Astrocyte of the cerebellum (primary cell): ENCODE results near the gene OLFM2.
"Not testable (repeated sequence)": the region's sequence is repeated elsewhere in the genome, so short reads cannot be mapped to it uniquely, and the experiment has no call there.

Source experiments
- DNase-seq: peaks from one replicate; pipeline ENCODE4 v3.0.0-alpha.2; 2011; ENCODE audit warnings: low read depth
- H3K4me3 ChIP-seq: 2 replicates; pipeline ENCODE4 v1.5.1; 2011; ENCODE audit warnings: mild to moderate bottlenecking, low read depth, low read length, moderate library complexity
- CTCF ChIP-seq: IDR thresholded peaks from 2 replicates; pipeline ENCODE4 v1.5.1; 2012; ENCODE audit warnings: low read length, low read depth, moderate library complexity, mild to moderate bottlenecking; ENCODE audit errors: missing control alignments
- in situ Hi-C: cut with HindIII; loops from 2 replicates; pipeline ENCODE4 v1.10.0; 2017; ENCODE audit warnings: low sequenced_read_pairs

The OLFM2 gene

GRCh38 chr19:9827289-9828238 is 108.8 kb downstream of the OLFM2 start, which contains the start of gene UBL5:
Gene UBL5 (plus strand): TSS chr19:9827918. CDS start chr19:9828338, 420 bp downstream.
- in situ Hi-C loops, result no loop called here
- DNase-seq, result peak; percentile 57
- TF ChIP-seq CTCF, result no peak
- H3K4me3 ChIP-seq, result peak within 1 kb of the TSS; percentile 98

GRCh38 chr19:9823816-9824215 is 112.5 kb downstream of the OLFM2 start:
- in situ Hi-C loops, result no loop called here
- H3K4me3 ChIP-seq, result no peak overlapping the region
- TF ChIP-seq CTCF, result no peak
- no peak for DNase-seq

- DNase-seq, in situ Hi-C loops: not testable (repeated sequence)
- H3K4me3 ChIP-seq, result peak overlapping the region; percentile 28
Measured at GRCh38 chr19:9820034-9820433, 116.3 kb downstream of the OLFM2 start.

GRCh38 chr19:9819596-9819909 is 116.8 kb downstream of the OLFM2 start:
- TF ChIP-seq CTCF, result no peak
- no peak for DNase-seq
- in situ Hi-C loops, result no loop called here
- peak overlapping the region; percentile 28 for H3K4me3 ChIP-seq

GRCh38 chr19:9818734-9819595 is 117.3 kb downstream of the OLFM2 start, which contains the start of gene FBXL12:
Gene FBXL12 (minus strand): TSS chr19:9819079. CDS start chr19:9818813, 266 bp downstream.
- peak within 1 kb of the TSS; percentile 100 for H3K4me3 ChIP-seq
- in situ Hi-C loops, result no loop called here
- DNase-seq, result peak; percentile 98
- no peak for TF ChIP-seq CTCF

GRCh38 chr19:9818175-9818733 is 118.1 kb downstream of the OLFM2 start:
- no peak for TF ChIP-seq CTCF
- peak overlapping the region; percentile 100 for H3K4me3 ChIP-seq
- DNase-seq, result no peak
- in situ Hi-C loops, result no loop called here
